ENCODE results near the gene EPB41L3.

Gene EPB41L3

DNA sequence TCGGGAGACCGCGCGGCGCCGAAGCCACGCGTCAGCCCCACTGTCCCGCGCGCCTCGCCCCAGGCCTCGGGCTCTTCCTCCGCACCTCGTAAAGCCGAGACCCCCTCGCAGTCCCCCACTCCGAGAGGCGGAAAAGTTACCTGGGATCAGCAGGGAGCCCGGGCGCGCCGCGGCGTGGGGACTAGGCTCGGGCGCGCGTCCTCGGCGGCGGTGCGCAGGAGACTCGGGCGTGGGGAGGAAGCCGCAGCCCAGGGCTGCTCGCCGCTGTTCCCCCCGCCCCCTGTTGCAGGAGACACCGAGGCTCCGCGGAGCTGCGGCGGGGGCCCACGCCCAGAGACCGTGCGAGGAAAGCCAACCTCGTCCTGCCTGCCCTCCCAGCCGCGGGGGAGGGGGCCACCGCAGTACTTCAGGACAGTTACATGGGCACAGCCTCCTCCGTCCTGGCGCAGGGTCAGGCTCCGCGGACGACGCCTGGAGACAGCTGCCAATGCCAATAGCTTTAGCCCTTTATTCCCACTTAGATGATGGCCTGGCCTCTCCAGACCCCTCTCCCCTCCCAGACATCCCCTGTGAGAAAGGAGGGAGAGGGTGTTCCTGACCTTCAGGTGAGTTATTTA, at the start of gene EPB41L3:
Gene EPB41L3, minus strand, starts transcription at position 225 of the 617 bp plus-strand sequence. CDS start 54,814 bp downstream, outside the sequence.
- TF ChIP-seq, protein P1, sequence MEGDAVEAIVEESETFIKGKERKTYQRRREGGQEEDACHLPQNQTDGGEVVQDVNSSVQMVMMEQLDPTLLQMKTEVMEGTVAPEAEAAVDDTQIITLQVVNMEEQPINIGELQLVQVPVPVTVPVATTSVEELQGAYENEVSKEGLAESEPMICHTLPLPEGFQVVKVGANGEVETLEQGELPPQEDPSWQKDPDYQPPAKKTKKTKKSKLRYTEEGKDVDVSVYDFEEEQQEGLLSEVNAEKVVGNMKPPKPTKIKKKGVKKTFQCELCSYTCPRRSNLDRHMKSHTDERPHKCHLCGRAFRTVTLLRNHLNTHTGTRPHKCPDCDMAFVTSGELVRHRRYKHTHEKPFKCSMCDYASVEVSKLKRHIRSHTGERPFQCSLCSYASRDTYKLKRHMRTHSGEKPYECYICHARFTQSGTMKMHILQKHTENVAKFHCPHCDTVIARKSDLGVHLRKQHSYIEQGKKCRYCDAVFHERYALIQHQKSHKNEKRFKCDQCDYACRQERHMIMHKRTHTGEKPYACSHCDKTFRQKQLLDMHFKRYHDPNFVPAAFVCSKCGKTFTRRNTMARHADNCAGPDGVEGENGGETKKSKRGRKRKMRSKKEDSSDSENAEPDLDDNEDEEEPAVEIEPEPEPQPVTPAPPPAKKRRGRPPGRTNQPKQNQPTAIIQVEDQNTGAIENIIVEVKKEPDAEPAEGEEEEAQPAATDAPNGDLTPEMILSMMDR (IDR thresholded peaks at IDR 0.05; ENCODE audit: insufficient read depth, low read length, poor library complexity, severe bottlenecking) = no peak
- no peak for DNase-seq (ENCODE audit: extremely low read depth, insufficient read length)
- H3K36me3 ChIP-seq (ENCODE audit: control insufficient read depth, insufficient read depth, low read length) = no peaks in the 10 kb centered on the region
- no peaks in the 10 kb centered on the region for H3K27me3 ChIP-seq (replicated peaks; ENCODE audit: control insufficient read depth, insufficient read depth, low read length)
- no peak within 1 kb of the TSS for H3K4me3 ChIP-seq (replicated peaks; ENCODE audit: low read depth, low read length)

DNA sequence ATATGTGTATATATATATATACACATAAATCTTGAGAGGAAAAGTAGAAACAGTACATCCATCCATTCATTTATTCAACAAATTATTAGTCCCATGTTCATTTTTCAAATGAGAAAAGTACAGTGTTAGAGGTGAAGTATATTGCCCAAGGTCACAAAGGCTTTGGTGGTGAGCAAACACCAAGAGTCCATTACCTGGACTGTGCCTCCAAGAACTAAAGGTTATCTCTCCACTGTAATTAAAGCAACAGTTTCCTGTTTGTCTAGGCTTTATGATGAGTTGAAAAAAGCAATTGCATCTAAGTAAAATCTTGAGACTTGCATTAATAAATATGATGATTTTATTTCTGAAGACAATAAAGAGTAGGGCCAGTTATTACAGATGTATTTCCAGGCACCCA, 44.7 kb upstream of the EPB41L3 start:
- Histone ChIP-seq H3K4me3 (replicated peaks; ENCODE audit: low read depth, low read length) (no peak overlapping the region), H3K36me3 (ENCODE audit: control insufficient read depth, insufficient read depth, low read length) (no peaks in the 10 kb centered on the region), H3K27me3 (replicated peaks; ENCODE audit: control insufficient read depth, insufficient read depth, low read length) (no peaks in the 10 kb centered on the region)
- TF ChIP-seq, protein P1 (IDR thresholded peaks at IDR 0.05; ENCODE audit: insufficient read depth, low read length, poor library complexity, severe bottlenecking) = no peak
- no peak for DNase-seq (ENCODE audit: extremely low read depth, insufficient read length)

DNA sequence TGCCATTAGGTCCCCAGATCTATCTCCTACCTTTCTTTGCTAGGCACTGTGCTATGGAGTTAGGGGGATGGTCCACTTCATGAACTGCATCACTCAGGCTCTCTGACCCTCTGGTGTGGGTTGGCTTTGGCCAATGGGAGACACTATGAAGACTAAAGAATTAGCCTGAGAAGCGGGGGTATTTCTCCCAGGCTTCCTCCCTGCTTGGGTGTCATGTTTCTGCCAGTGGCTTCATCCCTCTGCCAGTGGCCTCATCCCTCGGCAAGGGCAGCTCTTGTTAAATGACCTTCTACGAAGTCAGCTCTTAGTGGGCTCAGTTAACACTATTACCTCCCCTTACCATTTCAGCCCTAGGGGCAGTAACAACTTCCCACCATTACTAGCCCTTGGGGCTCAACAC, 41.9 kb upstream of the EPB41L3 start:
- TF ChIP-seq, protein P1 (IDR thresholded peaks at IDR 0.05; ENCODE audit: insufficient read depth, low read length, poor library complexity, severe bottlenecking) = no peak
- no peaks in the 10 kb centered on the region for H3K36me3 ChIP-seq (ENCODE audit: control insufficient read depth, insufficient read depth, low read length)
- no peak for DNase-seq (ENCODE audit: extremely low read depth, insufficient read length)
- no peaks in the 10 kb centered on the region for H3K27me3 ChIP-seq (replicated peaks; ENCODE audit: control insufficient read depth, insufficient read depth, low read length)
- no peak overlapping the region for H3K4me3 ChIP-seq (replicated peaks; ENCODE audit: low read depth, low read length)

DNA sequence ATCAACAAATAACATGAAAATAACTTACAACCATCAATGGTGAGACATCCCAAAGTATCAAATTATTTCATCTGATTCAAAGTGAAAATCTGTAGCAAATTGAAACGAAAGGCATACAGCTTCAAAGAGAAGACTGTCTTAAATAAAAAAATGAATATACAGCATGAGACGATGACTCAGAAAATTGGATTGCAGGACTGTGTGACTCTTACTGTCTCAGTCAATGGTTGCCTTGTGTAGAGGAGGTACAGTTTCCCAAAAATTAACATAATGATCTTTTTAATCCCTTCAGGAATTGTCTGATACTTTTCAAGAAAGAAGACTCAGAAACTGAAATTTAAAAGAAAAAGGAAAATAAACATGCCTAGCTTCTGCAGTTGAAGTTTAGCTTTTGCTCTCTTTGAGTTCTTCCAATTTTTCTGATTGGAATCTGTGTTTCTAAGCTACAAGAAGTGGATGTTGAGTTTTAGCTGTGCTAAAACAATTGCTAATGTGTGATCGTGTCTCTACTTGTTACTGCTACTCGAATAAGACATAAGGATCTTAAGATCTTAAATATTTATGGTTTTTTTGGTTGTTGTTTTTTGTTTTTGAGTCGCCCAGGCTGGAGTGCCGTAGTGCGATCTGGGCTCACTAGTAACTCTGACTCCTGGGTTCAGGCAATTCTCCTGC, 41.1 kb upstream of the EPB41L3 start:
- Histone ChIP-seq H3K36me3 (ENCODE audit: control insufficient read depth, insufficient read depth, low read length) (no peaks in the 10 kb centered on the region), H3K4me3 (replicated peaks; ENCODE audit: low read depth, low read length) (no peak overlapping the region), H3K27me3 (replicated peaks; ENCODE audit: control insufficient read depth, insufficient read depth, low read length) (no peaks in the 10 kb centered on the region)
- TF ChIP-seq, protein P1 (IDR thresholded peaks at IDR 0.05; ENCODE audit: insufficient read depth, low read length, poor library complexity, severe bottlenecking) = no peak
- DNase-seq (ENCODE audit: extremely low read depth, insufficient read length) = no peak

DNA sequence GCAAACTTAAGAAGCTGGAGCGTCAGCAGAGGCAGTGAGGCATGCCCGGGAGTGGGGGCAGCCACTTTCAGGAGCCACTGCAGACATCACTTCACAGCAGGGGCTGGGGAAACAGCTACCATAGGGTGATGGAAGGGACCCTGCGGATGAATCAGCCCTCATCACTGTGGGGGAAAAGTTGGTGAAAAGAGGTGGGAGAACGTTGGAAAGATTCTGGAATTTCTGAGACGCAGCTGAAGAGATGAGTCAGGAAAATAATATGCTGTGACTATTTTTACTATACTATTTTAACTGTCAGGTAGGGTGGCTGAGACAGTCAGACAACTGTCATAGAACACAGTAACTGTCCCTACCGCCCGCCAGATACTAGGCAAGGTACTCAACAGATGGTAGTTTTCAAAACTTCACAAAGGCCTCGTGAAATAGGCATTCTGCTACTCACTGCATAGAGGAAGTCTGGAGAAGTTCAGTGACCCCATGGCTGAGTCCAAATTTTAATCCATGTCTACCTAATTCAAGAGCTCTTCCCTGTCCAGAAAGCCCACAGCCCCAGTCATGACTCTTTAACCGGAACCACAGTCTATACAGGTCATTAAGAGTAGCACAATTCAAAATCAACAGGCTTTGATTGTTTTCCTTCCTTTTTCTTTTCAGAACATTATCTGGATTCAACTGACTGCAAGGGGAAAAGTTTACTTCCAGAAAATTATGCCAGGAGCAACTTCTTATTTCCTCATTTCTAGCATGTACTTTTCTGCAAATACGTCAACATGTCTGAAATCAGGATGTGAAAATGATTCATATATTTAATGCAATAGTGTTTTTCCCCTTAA, 39.3 kb upstream of the EPB41L3 start:
- H3K27me3 ChIP-seq (replicated peaks; ENCODE audit: control insufficient read depth, insufficient read depth, low read length) = no peaks in the 10 kb centered on the region
- DNase-seq (ENCODE audit: extremely low read depth, insufficient read length) = no peak
- H3K4me3 ChIP-seq (replicated peaks; ENCODE audit: low read depth, low read length) = no peak overlapping the region
- TF ChIP-seq, protein P1 (IDR thresholded peaks at IDR 0.05; ENCODE audit: insufficient read depth, low read length, poor library complexity, severe bottlenecking) = no peak
- H3K36me3 ChIP-seq (ENCODE audit: control insufficient read depth, insufficient read depth, low read length) = no peaks in the 10 kb centered on the region

Measured in GM06990 (cell line).